NCI-H1930 (cell line): ENCODE measurements around the gene GLRA1.

Experiments used
- DNase-seq, 2 experiments: peaks; one replicate each; lab custom pipeline; 2025; lab: John Stamatoyannopoulos, UW

Gene GLRA1

GRCh38 chr5:151772846-151773561 lies 151.6 kb downstream of the GLRA1 start:
- no peak for DNase-seq
